Activated CD4-positive, alpha-beta T cell treated with anti-CD3 and anti-CD28 coated beads, Interleukin-2, Interleukin-6, amounts not matched to agents 100 ng/mL and 50 ng/mL, durations not matched to agents 16 hours and 8 hours (primary cell): Measurements from ENCODE around the gene AGBL4.

ENCODE experiments used
- DNase-seq: peaks from one replicate; pipeline ENCODE4 v3.0.0-alpha.2; 2020

The AGBL4 gene

GRCh38 chr1:48939828-48940227 lies 1083.9 kb downstream of the AGBL4 start:
- DNase-seq, result no peak

DNA sequence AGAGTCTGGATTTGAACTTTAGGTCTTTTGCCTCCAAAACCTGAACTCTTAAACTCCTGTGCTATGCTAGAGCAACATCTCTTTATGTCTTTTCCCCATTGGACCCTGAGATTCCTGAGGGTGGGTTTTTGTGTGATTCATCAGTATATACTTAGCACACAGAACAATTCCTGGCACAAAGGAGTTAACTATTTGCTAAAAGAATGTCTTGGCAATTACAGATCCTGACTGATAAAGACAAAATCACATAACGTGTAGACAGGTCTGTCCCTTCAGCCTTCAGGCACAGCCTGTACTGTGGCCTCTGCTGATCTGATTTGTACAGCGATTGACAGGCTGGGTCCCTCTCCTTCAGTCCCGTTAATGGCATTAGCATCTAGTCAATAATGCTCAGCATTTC lies 1084.7 kb downstream of the AGBL4 start:
- no peak for DNase-seq

- no peak for DNase-seq
These were observed 1086.0 kb downstream of the AGBL4 start for GRCh38 chr1:48937732-48938131.

GRCh38 chr1:48936436-48936835 lies 1087.3 kb downstream of the AGBL4 start:
- DNase-seq, result no peak

- no peak for DNase-seq
These were observed 1091.4 kb downstream of the AGBL4 start for GRCh38 chr1:48932366-48932765.

- DNase-seq, result no peak
These were observed 1092.1 kb downstream of the AGBL4 start for GRCh38 chr1:48931506-48932192.

DNA sequence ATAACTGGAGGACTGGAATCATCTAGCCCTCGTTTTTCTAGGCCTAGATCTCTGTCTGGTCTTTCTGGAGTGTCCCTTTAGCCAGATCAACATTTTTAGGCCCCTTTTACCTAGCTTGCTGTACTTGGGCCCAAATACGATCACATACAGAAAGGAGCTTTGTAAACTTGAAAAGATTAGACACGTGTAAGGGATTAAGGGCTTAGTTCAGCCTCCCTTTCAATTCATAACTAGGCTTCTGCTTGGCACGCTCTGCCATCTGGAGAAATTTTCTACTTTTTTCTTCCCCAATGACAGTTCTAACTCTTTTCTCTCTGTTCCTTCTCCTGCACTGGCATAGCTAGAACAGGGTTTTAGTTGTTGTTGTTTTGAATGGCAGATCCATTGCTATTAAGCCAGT lies 1093.7 kb downstream of the AGBL4 start:
- no peak for DNase-seq

GRCh38 chr1:48924099-48924498 lies 1099.7 kb downstream of the AGBL4 start:
- no peak for DNase-seq

DNA sequence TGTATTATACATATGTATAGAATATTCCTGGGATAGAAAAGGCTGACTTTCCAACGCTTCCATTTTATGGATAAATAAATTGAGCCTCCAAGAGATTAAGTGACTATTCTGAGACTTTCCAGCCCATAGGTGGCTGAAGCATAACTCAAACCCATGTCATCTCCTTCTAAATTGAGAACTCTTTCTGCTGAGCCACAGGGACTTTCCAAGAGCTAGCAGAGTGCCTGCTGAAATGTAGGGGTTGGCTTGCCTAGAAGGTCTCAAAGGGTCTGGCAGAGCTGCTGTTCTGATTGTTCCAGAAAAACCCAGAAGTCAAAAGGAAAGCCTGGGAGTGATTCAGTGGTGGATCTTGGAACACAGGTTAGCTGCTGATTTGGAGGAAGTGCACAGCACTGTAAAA lies 1100.6 kb downstream of the AGBL4 start:
- no peak for DNase-seq

DNA sequence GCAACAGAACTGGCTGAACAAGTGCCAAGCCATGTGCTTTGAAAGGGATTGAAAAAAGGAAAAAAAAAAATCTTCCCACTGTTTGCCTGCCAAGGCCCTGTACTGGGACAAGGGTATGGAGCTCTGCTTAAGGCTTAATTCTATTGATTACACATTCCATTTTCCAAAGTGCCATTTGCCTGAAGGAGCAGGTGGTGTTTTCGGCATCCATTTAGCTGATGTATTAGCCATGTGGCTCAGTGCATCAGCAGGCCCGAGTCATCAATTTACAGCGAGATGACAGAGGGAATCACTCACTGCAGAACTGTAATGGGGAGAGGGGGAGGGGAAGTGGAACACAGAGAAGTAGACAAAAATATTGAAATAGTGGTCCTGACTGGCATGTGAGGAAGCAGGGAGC lies 1102.9 kb downstream of the AGBL4 start:
- DNase-seq, result no peak

- DNase-seq, result no peak
These were observed 1105.7 kb downstream of the AGBL4 start for GRCh38 chr1:48917901-48918603.

DNA sequence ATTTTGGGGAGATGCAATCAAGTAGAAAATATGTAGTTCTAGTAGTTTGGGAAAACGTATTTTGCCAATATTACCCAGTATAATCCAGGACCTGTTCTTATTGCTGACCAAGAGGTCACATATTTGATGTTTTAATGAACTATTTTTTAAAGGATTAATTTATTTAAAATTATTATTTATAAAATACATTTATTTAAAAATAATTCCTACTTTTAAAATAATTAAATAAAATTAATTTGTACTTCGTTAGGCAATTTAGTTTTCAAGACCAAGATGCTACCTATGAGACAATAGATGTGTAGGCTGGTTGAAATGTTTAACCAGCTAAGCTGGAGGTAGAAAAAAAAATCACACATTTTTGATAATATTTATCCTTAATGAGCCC lies 1106.7 kb downstream of the AGBL4 start:
- DNase-seq, result no peak

DNA sequence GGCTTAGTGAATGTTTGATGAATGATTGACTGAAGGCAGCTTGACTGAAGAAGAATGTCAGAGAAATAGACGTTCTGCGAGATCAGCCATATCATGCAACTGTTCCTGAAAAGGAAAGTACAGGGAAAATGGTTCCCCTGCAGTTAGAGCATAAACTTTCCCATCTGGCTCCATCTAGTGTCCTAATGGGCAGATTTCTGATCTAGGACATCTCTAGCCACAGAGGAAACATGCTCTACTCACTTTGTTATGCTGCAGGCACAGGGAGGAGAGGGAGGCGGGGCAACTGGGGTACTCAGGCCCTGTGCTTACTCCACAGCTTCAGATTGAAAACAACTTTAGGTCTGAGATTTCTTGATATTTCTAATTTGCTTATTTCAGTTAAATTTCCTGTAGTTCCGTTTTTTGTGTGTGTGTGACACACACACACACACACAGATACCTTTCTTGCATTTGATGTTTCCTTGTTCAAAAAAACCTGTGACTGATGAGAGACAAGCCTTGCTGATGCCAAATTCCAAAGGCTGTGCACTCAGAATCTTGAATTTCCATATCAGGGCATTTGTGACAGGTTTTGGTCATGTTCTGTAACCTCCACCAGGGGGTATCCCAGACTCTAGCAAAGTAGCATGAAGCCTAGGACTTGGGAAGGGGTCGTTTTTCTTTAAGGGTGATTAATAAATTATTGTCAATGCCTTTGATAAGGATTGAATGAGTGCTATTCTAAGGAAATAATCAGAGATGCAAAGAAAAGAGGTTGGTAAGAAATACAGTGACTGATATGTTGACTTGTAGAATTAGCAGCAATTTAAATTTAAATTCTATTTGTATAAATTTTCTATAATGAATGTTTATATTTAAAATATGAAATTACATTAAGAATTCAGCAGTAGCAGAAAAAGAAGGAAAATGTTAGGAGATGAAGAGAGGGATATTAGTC lies 1107.4 kb downstream of the AGBL4 start:
- no peak for DNase-seq

- DNase-seq, result no peak
These were observed 1115.1 kb downstream of the AGBL4 start for GRCh38 chr1:48908606-48909005.

DNA sequence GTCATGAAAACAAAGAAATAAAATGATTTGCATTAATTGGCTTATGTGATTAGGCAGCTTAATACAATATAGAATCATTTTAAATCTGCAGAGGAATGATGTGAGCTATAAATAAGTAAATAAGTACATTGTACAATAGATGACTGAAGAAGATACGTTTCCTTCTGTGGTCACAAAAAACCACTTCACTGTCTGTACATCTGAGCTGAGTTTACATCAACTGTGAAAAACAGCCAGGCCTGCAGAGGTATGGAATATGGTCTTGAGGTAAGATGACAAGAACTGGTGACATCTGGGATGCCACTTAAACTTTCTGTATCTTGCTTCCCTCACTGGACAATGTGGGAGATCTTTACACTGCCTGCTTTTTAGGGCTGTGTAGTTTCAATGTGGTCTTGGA lies 1117.0 kb downstream of the AGBL4 start:
- no peak for DNase-seq

- DNase-seq, result no peak
These were observed 1117.6 kb downstream of the AGBL4 start for GRCh38 chr1:48906164-48906563.

GRCh38 chr1:48903291-48903690 lies 1120.5 kb downstream of the AGBL4 start:
- DNase-seq, result no peak

DNA sequence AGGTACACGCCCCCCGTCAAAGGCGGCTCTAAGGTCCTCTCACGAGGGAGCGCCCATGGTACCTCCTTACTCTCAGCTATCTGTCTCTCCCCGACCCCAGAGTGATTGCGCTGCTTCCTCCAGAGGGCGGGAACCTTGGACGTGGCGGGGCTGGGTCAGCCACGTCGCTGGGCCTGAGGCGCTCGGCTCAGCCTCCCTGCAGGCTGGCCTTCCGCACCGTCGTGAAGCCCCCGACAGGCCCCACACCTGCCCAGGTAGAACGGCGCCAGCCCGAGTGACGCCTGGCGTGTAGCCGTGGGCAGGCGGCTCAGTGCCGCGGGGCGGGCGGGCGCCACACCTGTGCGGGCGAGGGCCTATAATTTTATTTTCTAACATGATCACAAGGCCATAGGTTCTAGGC lies 1124.9 kb downstream of the AGBL4 start:
- no peak for DNase-seq

GRCh38 chr1:48889615-48890014 lies 1134.1 kb downstream of the AGBL4 start:
- DNase-seq, result no peak

DNA sequence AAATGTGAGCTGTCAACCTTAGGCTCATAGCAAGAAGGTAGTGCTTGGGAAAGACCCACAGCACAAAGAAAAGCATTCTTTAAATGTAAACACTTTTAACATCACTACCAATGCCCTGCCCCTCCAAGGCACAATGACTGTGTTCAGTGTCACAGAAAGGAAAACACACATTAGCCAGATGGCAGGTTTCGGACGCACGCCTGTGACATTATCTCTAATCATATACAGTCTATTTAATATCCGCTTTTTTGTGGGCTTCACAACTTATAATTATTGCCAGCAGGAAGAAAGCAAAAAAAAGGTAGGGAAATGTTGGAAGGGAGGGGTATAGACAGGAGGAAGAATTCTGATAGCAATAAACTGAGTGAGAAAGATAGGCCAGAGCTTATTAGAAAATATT lies 1134.7 kb downstream of the AGBL4 start:
- no peak for DNase-seq

- DNase-seq, result no peak
These were observed 1136.0 kb downstream of the AGBL4 start for GRCh38 chr1:48887796-48888195.

DNA sequence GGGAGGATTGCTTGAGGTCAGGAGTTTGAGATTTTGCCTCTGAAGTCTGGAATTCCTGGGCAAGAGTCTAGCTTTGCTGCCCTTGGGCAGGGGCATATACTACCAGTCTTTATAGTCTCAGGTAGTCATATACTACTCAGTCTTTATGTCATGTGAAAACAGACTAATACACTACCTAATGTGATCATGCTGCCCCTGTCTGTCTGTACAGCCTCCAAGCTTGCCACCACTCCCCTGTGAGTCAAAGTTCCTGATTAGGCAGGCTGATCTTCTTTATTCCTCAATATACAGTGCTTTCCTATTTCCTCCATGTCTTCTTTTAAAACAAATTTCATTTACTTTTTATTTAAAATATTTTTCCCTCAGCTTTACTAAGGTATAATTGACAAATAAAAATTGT lies 1141.7 kb downstream of the AGBL4 start:
- DNase-seq, result no peak

GRCh38 chr1:48878191-48878940 lies 1145.4 kb downstream of the AGBL4 start:
- DNase-seq, result peak; percentile 3
